ENCODE data around the gene SMTN. TPM values are rescaled to one million over a fixed set of nuclear protein-coding genes. Genes with fewer than 3 reads are reported as not detected.

Gene SMTN
- 1 to 10 TPM; 2.1 to 4.3 (median 3.6) TPM for total RNA-seq
- 1.9 TPM for total RNA-seq (2013)

DNA sequence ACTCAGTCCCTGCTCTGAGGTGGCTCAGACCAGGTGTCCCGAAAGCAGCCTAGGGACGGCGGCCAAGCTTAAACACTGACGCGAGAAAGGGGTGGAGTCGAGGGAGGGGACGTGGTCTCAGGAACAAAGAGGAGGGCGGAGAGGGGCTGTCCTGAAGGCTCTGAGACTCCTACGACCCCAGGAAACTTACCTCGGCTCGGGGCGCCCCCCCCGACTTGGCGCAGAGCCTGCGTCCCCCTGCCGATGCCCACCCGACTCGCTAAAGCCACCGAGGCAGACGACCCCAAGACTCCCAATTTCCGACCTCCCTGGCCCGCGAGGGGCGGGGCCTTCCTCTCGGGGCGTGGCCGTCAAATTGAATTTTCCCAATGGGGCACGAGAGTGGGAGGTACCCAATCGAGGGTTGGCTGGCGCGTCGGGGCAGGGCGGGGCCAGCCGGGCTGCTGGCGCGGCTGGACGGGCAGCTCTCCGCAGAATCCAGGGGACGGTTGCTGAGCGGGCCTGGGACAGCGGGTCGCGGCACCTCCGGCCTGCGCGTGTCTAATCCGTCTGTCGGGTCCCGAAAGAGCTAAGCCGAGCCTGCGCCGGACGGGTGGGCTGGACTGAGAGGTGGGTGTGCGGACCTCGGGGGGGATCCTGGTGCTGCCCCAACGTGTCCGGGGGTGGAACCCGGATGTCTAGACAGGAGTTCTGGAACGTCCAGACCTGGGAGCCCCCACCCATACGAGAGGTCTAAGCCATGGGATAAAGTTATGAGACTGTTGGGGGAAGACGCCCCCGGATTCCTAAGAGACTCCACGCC, at the start of gene SMTN:
SMTN (plus strand) TSS at position 471 of the 802 bp plus-strand sequence. CDS start 1,941 bp downstream, outside the sequence.
- no peaks in the 10 kb centered on the region for H3K9me3 Mint-ChIP-seq
- Histone ChIP-seq H3K4me3 (ENCODE audit: low read length) (peak within 1 kb of the TSS; percentile 61), H3K36me3 (ENCODE audit: control insufficient read depth, insufficient read depth, low read length) (no peaks in the 10 kb centered on the region), H3K9me3 (ENCODE audit: control insufficient read depth, insufficient read depth, low read length) (no peaks in the 10 kb centered on the region), H3K27me3 (ENCODE audit: control insufficient read depth, insufficient read depth, low read length) (no peaks in the 10 kb centered on the region), H3K4me1 (ENCODE audit: control insufficient read depth, insufficient read depth, low read length) (peaks cover 42% of the 10 kb centered on the region), H3K27ac (ENCODE audit: low read length) (no peak within 1 kb of the TSS)
- no peaks in the 10 kb centered on the region for H3K27me3 Mint-ChIP-seq (ENCODE audit: low read depth in 2 of 2)
- peaks cover 23 to 41% of the 10 kb centered on the region in 2 donors for H3K4me1 Mint-ChIP-seq
- H3K4me3 Mint-ChIP-seq, result peak within 1 kb of the TSS; percentile 88
- intact Hi-C loops (cut with micrococcal nuclease), result loop anchor here (5.0 to 10.0 kb wide), 2 partner anchors 134 to 1394 kb away; partner anchors contain the start of gene FBXO7
- H3K27ac Mint-ChIP-seq, result peak within 1 kb of the TSS in 1 of 2 donors; percentile 79
- TF ChIP-seq, protein P1, sequence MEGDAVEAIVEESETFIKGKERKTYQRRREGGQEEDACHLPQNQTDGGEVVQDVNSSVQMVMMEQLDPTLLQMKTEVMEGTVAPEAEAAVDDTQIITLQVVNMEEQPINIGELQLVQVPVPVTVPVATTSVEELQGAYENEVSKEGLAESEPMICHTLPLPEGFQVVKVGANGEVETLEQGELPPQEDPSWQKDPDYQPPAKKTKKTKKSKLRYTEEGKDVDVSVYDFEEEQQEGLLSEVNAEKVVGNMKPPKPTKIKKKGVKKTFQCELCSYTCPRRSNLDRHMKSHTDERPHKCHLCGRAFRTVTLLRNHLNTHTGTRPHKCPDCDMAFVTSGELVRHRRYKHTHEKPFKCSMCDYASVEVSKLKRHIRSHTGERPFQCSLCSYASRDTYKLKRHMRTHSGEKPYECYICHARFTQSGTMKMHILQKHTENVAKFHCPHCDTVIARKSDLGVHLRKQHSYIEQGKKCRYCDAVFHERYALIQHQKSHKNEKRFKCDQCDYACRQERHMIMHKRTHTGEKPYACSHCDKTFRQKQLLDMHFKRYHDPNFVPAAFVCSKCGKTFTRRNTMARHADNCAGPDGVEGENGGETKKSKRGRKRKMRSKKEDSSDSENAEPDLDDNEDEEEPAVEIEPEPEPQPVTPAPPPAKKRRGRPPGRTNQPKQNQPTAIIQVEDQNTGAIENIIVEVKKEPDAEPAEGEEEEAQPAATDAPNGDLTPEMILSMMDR (IDR thresholded peaks at IDR 0.05), result no peak
- peak; percentile 89 to 94 for DNase-seq
- WGBS (ENCODE audit: insufficient coverage), result under 1% methylated on average over 63 of the region's 63 CpGs
- peak; percentile 76 to 86 (median 77) for ATAC-seq
- H3K36me3 Mint-ChIP-seq, result no peaks in the 10 kb centered on the region

DNA sequence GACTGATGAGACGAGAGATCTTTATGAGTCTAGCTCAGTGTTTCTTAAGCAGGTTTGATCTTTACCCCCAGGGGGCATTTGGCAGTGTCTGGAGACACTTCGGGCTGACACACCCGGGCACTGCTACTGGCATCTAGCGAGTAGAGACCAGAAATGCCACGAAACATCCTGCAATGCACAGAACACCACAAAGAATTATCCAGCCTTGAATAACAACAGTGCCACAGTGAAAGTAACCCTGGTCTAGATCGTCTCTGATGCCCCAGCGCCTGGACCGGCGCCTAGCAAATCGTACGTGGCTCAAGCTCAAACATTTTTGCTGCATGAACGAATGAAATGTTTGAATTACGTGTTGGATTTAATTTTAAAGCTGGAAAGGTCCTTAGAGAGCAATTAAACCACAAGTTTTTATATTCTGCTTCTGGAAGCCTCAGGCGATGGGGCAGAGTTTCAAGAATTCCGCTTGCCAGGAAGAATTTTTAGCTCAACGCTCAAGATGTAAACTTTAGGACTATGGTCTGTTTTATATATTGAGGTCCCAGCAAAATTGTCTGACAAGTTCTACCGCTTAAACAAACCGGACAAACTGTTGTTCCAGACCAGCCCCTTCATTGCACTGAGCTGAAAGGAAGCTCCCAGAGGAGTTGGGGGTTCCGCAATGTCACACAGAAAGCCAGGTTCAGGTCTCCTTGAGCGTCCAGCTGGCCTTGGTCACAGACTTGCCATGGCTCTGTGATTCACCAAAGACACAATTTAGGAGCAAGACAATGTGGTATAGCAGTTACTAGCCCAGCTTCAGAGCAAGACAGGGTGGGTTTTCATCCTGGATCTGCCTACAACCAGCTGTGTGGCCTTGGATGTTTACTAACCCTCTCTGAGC, 44.2 kb upstream of the SMTN start:
- TF ChIP-seq, protein P1 (IDR thresholded peaks at IDR 0.05), result no peak
- intact Hi-C loops (cut with micrococcal nuclease), result no loop called here
- Mint-ChIP-seq H3K27me3 (ENCODE audit: low read depth in 2 of 2) (peaks cover 2 to 9% of the 10 kb centered on the region in 2 donors), H3K4me3 (no peak overlapping the region), H3K36me3 (no peaks in the 10 kb centered on the region), H3K9me3 (no peaks in the 10 kb centered on the region), H3K4me1 (no peaks in the 10 kb centered on the region), H3K27ac (no peak overlapping the region)
- Histone ChIP-seq H3K4me3 (ENCODE audit: low read length) (no peak overlapping the region), H3K4me1 (ENCODE audit: control insufficient read depth, insufficient read depth, low read length) (no peaks in the 10 kb centered on the region), H3K27ac (ENCODE audit: low read length) (no peak overlapping the region), H3K27me3 (ENCODE audit: control insufficient read depth, insufficient read depth, low read length) (no peaks in the 10 kb centered on the region), H3K36me3 (ENCODE audit: control insufficient read depth, insufficient read depth, low read length) (no peaks in the 10 kb centered on the region), H3K9me3 (ENCODE audit: control insufficient read depth, insufficient read depth, low read length) (no peaks in the 10 kb centered on the region)
- 79% methylated on average over 20 of the region's 20 CpGs for whole genome bisulfite sequencing (ENCODE audit: insufficient coverage)
- peak in 1 of 2 donors; percentile 17 for DNase-seq
- ATAC-seq, result no peak

DNA sequence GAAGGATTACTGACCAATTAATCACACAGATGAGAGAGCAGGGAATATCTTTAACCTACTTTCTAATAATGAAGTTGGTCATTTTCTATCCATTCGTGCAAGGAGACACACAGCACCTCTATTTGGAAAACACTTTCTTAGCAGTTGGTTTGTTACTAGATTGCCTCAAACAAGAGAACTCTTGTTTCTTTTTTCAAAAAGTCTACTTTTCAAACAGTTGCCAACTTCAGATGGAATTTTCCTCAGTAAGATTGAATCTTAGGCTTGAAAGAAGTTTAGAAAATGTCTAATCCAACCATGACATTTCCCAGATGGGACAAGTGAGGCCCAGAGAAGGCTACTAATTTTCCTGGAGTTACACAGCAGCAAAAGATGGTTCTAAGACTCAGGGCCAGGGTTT, 42.4 kb upstream of the SMTN start:
- DNase-seq (no peak), ATAC-seq (no peak)
- Histone ChIP-seq H3K36me3 (ENCODE audit: control insufficient read depth, insufficient read depth, low read length) (no peaks in the 10 kb centered on the region), H3K27me3 (ENCODE audit: control insufficient read depth, insufficient read depth, low read length) (no peaks in the 10 kb centered on the region), H3K4me3 (ENCODE audit: low read length) (no peak overlapping the region), H3K9me3 (ENCODE audit: control insufficient read depth, insufficient read depth, low read length) (no peaks in the 10 kb centered on the region), H3K27ac (ENCODE audit: low read length) (no peak overlapping the region), H3K4me1 (ENCODE audit: control insufficient read depth, insufficient read depth, low read length) (no peaks in the 10 kb centered on the region)
- no peak overlapping the region for H3K27ac Mint-ChIP-seq
- H3K36me3 Mint-ChIP-seq, result no peaks in the 10 kb centered on the region
- no peak overlapping the region for H3K4me3 Mint-ChIP-seq
- H3K27me3 Mint-ChIP-seq (ENCODE audit: low read depth in 2 of 2), result peaks cover 2 to 9% of the 10 kb centered on the region in 2 donors
- intact Hi-C loops (cut with micrococcal nuclease), result no loop called here
- 91% methylated on average over 1 of the region's 1 CpG for WGBS (ENCODE audit: insufficient coverage)
- no peaks in the 10 kb centered on the region for H3K9me3 Mint-ChIP-seq
- TF ChIP-seq, protein P1 (IDR thresholded peaks at IDR 0.05), result no peak
- no peaks in the 10 kb centered on the region for H3K4me1 Mint-ChIP-seq

All from natural killer cell (primary cell).